ENCODE data around the gene TCF4. TPM values are rescaled to one million over a fixed set of nuclear protein-coding genes. Genes with fewer than 3 reads are reported as not detected.

The TCF4 gene
- polyA plus RNA-seq, 1 experiment = 47.3 TPM

DNA sequence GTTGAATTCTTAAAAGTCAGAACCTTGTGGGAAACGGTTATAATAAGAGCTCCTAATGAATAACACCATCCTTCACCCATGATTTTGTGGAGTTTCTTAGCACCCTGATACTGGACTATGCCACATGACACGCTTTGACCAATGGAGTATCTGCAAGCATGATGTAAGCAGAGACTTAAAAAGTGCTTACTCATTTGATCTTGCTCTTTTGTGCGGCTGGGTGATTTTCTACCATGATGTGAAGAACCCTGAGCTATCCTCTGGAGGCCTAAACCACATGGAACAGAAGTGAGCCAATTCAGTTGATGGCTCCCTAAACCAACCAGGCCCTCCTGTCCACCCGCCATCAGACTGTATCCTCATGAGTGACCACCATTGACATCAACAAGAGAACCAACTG, 70.9 kb downstream of the TCF4 start:
- TF ChIP-seq, protein P1, sequence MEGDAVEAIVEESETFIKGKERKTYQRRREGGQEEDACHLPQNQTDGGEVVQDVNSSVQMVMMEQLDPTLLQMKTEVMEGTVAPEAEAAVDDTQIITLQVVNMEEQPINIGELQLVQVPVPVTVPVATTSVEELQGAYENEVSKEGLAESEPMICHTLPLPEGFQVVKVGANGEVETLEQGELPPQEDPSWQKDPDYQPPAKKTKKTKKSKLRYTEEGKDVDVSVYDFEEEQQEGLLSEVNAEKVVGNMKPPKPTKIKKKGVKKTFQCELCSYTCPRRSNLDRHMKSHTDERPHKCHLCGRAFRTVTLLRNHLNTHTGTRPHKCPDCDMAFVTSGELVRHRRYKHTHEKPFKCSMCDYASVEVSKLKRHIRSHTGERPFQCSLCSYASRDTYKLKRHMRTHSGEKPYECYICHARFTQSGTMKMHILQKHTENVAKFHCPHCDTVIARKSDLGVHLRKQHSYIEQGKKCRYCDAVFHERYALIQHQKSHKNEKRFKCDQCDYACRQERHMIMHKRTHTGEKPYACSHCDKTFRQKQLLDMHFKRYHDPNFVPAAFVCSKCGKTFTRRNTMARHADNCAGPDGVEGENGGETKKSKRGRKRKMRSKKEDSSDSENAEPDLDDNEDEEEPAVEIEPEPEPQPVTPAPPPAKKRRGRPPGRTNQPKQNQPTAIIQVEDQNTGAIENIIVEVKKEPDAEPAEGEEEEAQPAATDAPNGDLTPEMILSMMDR (IDR thresholded peaks at IDR 0.05; ENCODE audit: low read depth, low read length) = no peak
- no peak overlapping the region for H3K27ac ChIP-seq (ENCODE audit: low read depth, low read length)
- H3K9me3 ChIP-seq (ENCODE audit: control insufficient read depth, insufficient read depth, low read length) = peaks cover 3% of the 10 kb centered on the region; the same call in 1 of the 2 replicates
- ChIA-PET POLR2A (no interaction called here), CTCF (no interaction called here)
- DNase-seq (ENCODE audit: low read depth, low spot score) = no peak
- H3K27me3 ChIP-seq (ENCODE audit: control insufficient read depth, insufficient read depth, low read length) = no peaks in the 10 kb centered on the region
- no peak overlapping the region for H3K4me3 ChIP-seq (ENCODE audit: low read depth, low read length)

DNA sequence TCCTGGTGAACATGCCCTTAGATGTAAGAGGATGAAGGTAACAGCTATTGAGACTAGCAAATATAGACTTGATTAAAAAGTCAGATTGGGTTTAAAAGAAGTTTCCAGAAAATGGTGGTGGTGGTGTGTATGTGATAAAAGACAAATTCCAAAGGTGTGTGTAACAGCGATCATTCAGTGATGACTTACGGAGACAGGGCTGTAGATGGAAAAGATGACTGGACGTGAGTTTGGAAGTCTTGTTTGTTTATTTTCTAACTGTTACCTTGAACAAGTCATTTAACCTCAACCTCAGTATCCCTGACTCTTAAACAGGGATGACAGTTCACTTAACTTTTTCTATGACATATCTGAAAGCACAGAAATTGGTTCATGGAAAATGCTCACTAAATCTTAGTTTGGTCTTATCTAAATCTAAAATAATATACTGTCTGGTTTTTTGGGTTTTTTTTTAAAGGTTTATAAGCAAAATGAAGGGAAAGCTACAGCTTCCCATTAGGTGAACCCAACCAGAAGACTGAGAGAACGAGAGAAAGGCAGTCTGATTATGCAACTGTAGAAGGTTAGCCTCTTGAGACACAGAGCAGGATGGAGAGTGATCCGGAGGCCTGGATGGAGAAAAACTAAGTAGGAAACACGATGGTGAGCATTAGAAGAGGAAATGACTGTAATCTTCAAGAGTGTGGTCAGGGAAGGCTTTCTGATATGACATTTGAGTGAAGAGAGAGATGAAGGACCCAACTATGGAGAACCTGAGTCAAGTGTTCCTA, 71.9 kb downstream of the TCF4 start:
- Histone ChIP-seq H3K9me3 (ENCODE audit: control insufficient read depth, insufficient read depth, low read length) (peaks cover 3% of the 10 kb centered on the region; the same call in 1 of the 2 replicates), H3K27me3 (ENCODE audit: control insufficient read depth, insufficient read depth, low read length) (no peaks in the 10 kb centered on the region), H3K27ac (ENCODE audit: low read depth, low read length) (no peak overlapping the region), H3K4me3 (ENCODE audit: low read depth, low read length) (no peak overlapping the region)
- ChIA-PET CTCF (no interaction called here), POLR2A (no interaction called here)
- TF ChIP-seq, protein P1 (IDR thresholded peaks at IDR 0.05; ENCODE audit: low read depth, low read length) = no peak
- DNase-seq (ENCODE audit: low read depth, low spot score) = no peak

DNA sequence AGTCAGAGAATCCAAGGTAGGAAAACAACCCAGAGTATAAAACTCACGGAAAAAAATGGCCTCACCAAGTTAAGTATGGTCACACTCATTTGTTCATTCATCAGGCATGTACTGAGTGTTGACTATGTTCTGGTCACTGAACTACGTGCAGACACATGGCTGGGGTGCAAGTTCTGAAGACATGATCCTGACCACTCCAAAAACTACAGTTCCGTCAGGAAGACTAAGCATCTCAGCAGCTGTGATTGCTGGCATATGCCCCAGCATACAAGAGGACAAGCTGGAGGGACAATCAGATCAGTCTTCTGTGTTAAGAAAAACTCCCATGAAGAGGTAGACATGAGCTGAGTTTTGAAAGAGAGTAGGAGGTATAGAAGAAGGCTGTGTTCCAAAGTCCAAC, 72.8 kb downstream of the TCF4 start:
- POLR2A ChIA-PET = no interaction called here
- no peaks in the 10 kb centered on the region for H3K27me3 ChIP-seq (ENCODE audit: control insufficient read depth, insufficient read depth, low read length)
- CTCF ChIA-PET = no interaction called here
- no peak for DNase-seq (ENCODE audit: low read depth, low spot score)
- no peak overlapping the region for H3K4me3 ChIP-seq (ENCODE audit: low read depth, low read length)
- TF ChIP-seq, protein P1 (IDR thresholded peaks at IDR 0.05; ENCODE audit: low read depth, low read length) = no peak
- H3K27ac ChIP-seq (ENCODE audit: low read depth, low read length) = no peak overlapping the region
- peaks cover 3% of the 10 kb centered on the region; the same call in 1 of the 2 replicates for H3K9me3 ChIP-seq (ENCODE audit: control insufficient read depth, insufficient read depth, low read length)

DNA sequence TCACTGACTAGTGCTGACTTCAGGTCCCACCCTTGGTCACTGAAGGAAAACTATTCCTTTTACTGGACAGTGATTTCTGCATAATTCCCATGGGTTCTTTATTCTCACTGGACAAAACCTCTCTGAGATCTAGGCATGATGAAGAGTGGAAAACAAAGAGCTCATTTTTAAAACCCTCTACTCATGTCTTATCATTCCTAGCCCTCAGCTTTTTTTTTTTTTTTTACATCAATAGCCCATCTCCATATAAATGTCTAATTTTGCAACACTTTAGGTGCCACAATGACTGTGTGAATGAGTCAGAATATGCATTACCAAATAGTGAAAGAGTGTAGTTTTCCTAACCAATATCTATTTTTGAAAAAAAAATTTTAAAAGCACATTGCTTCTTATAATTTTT, 74.8 kb downstream of the TCF4 start:
- DNase-seq (ENCODE audit: low read depth, low spot score) = no peak
- Histone ChIP-seq H3K9me3 (ENCODE audit: control insufficient read depth, insufficient read depth, low read length) (peaks cover 3% of the 10 kb centered on the region; the same call in 1 of the 2 replicates), H3K27me3 (ENCODE audit: control insufficient read depth, insufficient read depth, low read length) (no peaks in the 10 kb centered on the region), H3K27ac (ENCODE audit: low read depth, low read length) (no peak overlapping the region), H3K4me3 (ENCODE audit: low read depth, low read length) (no peak overlapping the region)
- CTCF ChIA-PET = interaction anchor here (0.6 to 0.7 kb wide), 2 partner anchors 171 to 1093 kb away, joined by 3 to 4 read pairs; no protein-coding TSS in a partner anchor
- POLR2A ChIA-PET = no interaction called here
- TF ChIP-seq, protein P1 (IDR thresholded peaks at IDR 0.05; ENCODE audit: low read depth, low read length) = no peak

DNA sequence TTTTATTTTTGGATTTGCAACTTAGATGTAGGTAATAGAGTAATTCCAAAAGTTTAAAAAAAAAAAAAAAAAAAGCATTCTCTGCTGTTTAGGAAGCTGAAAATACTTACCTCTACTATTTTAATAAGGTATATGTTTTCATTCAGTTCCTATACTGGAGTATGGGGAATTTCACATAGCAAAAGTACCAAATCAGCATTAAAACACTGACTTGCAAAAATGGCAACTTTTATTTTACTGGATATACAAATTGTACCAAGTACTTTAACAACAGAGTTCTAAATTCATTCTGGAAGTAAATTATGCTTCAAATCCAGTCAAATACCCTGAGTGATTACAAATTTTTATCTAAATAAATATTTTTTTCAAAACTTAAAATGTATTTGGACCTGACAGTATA, 76.7 kb downstream of the TCF4 start:
- DNase-seq (ENCODE audit: low read depth, low spot score) = no peak
- TF ChIP-seq, protein P1 (IDR thresholded peaks at IDR 0.05; ENCODE audit: low read depth, low read length) = no peak
- POLR2A ChIA-PET = no interaction called here
- H3K9me3 ChIP-seq (ENCODE audit: control insufficient read depth, insufficient read depth, low read length) = no peaks in the 10 kb centered on the region
- H3K27me3 ChIP-seq (ENCODE audit: control insufficient read depth, insufficient read depth, low read length) = no peaks in the 10 kb centered on the region
- H3K27ac ChIP-seq (ENCODE audit: low read depth, low read length) = no peak overlapping the region
- no peak overlapping the region for H3K4me3 ChIP-seq (ENCODE audit: low read depth, low read length)
- CTCF ChIA-PET = interaction anchor here (0.6 to 1.3 kb wide), 3 partner anchors 10 to 357 kb away, joined by 3 to 5 read pairs (median 5); no protein-coding TSS in a partner anchor

Data from AG04450 (cell line).